Measurements from ENCODE around the gene SLC2A4RG.
A peak's percentile ranks its signal among the peaks of the same experiment; 100 is the strongest.

DNA sequence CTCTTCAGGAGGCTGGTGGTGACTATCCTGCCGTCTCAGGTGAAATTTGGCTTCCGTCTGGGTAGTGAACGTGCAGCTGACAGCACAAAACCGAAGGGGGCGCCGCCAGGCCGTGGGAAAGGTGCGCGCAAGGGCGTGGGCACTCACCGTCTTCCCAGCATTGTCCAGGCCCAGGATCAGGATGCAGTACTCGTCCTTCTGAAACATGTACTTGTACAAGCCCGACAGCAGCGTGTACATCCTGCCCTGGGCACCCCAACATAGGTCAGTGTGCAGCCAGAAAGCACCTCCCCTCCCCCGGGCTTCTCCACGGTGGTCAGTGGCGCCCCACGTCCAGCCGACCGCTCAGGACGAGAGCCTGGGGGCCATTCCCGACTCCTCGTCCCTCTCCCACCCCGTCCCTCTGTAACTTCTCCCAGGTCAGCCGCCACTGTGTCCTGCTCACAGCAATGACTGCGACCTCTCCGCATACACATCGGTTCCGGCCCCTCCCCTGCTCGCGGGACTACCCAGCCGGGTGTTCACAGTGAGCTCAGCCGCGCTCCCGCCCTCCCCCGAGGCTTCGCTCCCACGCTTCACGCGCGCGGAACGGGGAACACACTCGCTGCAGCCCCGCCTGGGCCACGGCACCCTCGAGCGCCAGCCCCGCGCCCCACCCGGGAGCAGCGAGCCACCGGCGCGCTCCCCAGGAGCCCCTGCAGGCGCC lies 32.6 kb upstream of the SLC2A4RG start:
- no peak for TF ChIP-seq POLR2A (IDR thresholded peaks at IDR 0.05)
- TF ChIP-seq, protein P1, sequence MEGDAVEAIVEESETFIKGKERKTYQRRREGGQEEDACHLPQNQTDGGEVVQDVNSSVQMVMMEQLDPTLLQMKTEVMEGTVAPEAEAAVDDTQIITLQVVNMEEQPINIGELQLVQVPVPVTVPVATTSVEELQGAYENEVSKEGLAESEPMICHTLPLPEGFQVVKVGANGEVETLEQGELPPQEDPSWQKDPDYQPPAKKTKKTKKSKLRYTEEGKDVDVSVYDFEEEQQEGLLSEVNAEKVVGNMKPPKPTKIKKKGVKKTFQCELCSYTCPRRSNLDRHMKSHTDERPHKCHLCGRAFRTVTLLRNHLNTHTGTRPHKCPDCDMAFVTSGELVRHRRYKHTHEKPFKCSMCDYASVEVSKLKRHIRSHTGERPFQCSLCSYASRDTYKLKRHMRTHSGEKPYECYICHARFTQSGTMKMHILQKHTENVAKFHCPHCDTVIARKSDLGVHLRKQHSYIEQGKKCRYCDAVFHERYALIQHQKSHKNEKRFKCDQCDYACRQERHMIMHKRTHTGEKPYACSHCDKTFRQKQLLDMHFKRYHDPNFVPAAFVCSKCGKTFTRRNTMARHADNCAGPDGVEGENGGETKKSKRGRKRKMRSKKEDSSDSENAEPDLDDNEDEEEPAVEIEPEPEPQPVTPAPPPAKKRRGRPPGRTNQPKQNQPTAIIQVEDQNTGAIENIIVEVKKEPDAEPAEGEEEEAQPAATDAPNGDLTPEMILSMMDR (IDR thresholded peaks at IDR 0.05): peak in 1 of 3 experiments; percentile 44
